Immature natural killer cell (primary cell): Measurements from ENCODE around the gene PSMB8. TPM values are rescaled to one million over a fixed set of nuclear protein-coding genes. Genes with fewer than 3 reads are reported as not detected.
A peak's percentile ranks its signal among the peaks of the same experiment; 100 is the strongest.
"Not testable (repeated sequence)": the region's sequence is repeated elsewhere in the genome, so short reads cannot be mapped to it uniquely, and the experiment has no call there.

Experiments
- DNase-seq, 3 donors: peaks; one replicate each; pipeline ENCODE4 v3.0.0; 2022; ENCODE audit warnings: mixed read lengths in 1 of 3
- H3K27ac Mint-ChIP-seq, 6 donors: one replicate each; pipeline ENCODE4 v1.8.0; 2020; ENCODE audit warnings: mixed read lengths in 6 of 6, mild to moderate bottlenecking in 5 of 6, inconsistent platforms in 4 of 6, moderate library complexity in 3 of 6
- H3K27me3 Mint-ChIP-seq, 3 donors: one replicate each; pipeline ENCODE4 v1.8.0; 2020 to 2021; ENCODE audit warnings: low read depth in 3 of 3, mild to moderate bottlenecking in 3 of 3, mixed read lengths in 3 of 3, moderate library complexity in 3 of 3, inconsistent platforms in 1 of 3
- H3K36me3 Mint-ChIP-seq, 3 donors: one replicate each; pipeline ENCODE4 v1.8.0; 2020; ENCODE audit warnings: mixed read lengths in 3 of 3, inconsistent platforms in 2 of 3, mild to moderate bottlenecking in 2 of 3
- H3K4me1 Mint-ChIP-seq, 2 donors: one replicate each; pipeline ENCODE4 v1.8.0; 2020; ENCODE audit warnings: inconsistent platforms in 2 of 2, mild to moderate bottlenecking in 2 of 2, mixed read lengths in 2 of 2, moderate library complexity in 1 of 2
- H3K4me3 Mint-ChIP-seq, 5 donors: one replicate each; pipeline ENCODE4 v1.8.0; 2020; ENCODE audit warnings: mild to moderate bottlenecking in 5 of 5, mixed read lengths in 5 of 5, inconsistent platforms in 3 of 5, moderate library complexity in 3 of 5
- H3K9me3 Mint-ChIP-seq, 6 donors: one replicate each; pipeline ENCODE4 v1.8.0; 2020; ENCODE audit warnings: mild to moderate bottlenecking in 6 of 6, mixed read lengths in 6 of 6, inconsistent platforms in 4 of 6, moderate library complexity in 3 of 6
- polyA plus RNA-seq, 3 donors: library from polyadenylated mRNA; unstranded; fragments of 300-500 nt; fragmentation: Illumina TruSeq; gene quantifications; one replicate each; pipeline ENCODE4 v1.2.3, GENCODE V29; 2021

The PSMB8 gene
- 100 to 1,000 TPM; 495 to 696 (median 528) TPM for polyA plus RNA-seq

GRCh38 chr6:32843979-32844838, at the start of gene PSMB8:
Gene PSMB8, minus strand, starts transcription at chr6:32844047. Its CDS starts 51 bp downstream, at chr6:32843996.
- peaks cover 85 to 95% of the 10 kb centered on the region in 2 donors for H3K4me1 Mint-ChIP-seq
- H3K9me3 Mint-ChIP-seq, result no peaks in the 10 kb centered on the region
- peaks cover 44 to 80% (median 64%) of the 10 kb centered on the region in 3 donors for H3K36me3 Mint-ChIP-seq
- H3K27ac Mint-ChIP-seq, result peak within 1 kb of the TSS; percentile 99 to 100 (median 100)
- H3K4me3 Mint-ChIP-seq, result peak within 1 kb of the TSS; percentile 93 to 100 (median 96)
- H3K27me3 Mint-ChIP-seq, result peaks cover 12 to 21% (median 21%) of the 10 kb centered on the region in 3 donors
- DNase-seq, result peak; percentile 97

DNA sequence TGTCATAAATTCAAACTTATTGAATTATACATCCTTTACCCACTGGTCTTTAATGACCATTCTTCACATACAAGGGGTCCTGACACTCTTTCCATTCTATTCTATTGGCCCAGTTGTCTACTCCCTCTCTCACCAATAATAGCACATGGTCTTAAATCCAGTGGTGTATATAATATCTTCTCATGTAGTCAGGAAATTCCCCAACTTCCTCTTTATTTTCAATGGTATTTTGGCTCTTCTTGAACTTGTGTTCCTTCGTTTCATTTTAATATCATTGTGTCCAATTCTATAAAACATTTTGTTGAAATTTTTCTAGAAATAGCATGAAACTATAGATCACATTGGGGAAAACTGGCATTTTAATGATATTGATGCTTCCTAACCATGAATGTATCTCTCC, 47.0 kb upstream of the PSMB8 start:
- Mint-ChIP-seq H3K27ac (no peak overlapping the region), H3K4me3 (no peak overlapping the region), H3K36me3 (no peaks in the 10 kb centered on the region), H3K9me3 (no peaks in the 10 kb centered on the region), H3K4me1 (peaks cover 13 to 20% of the 10 kb centered on the region in 2 donors), H3K27me3 (peaks cover 0 to 6% (median 5%) of the 10 kb centered on the region in 3 donors)
- DNase-seq, result no peak

- Mint-ChIP-seq H3K27ac (no peak overlapping the region), H3K9me3 (no peaks in the 10 kb centered on the region), H3K4me3 (no peak overlapping the region), H3K27me3 (peaks cover 0 to 6% (median 5%) of the 10 kb centered on the region in 3 donors), H3K36me3 (no peaks in the 10 kb centered on the region), H3K4me1 (peaks cover under 1 to 7% of the 10 kb centered on the region in 2 donors)
- DNase-seq, result no peak
These were observed 45.7 kb upstream of the PSMB8 start for GRCh38 chr6:32889533-32889932.

DNA sequence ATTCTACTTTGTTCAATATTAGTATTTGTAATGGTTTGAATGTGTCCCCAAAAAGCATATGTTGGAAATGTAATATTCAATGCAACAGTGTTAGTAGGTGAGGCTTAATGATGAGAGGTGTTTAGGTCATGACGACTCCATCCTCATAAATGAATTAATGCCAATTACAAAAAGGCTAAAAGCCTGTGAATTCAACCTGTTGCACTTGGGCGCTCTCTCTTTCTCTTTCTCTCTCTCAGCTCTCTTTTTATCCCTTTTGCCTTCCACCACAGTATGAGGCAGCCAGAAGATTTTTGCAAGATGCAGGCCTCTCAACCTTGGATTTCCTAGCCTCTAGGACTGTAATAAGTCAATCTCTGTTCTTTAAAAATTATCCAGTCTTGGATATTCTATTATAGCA, 44.7 kb upstream of the PSMB8 start:
- Mint-ChIP-seq H3K36me3 (no peaks in the 10 kb centered on the region), H3K27me3 (peaks cover 0 to 3% (median under 1%) of the 10 kb centered on the region in 3 donors), H3K4me1 (peaks cover 0 to under 1% of the 10 kb centered on the region in 2 donors), H3K27ac (no peak overlapping the region), H3K4me3 (no peak overlapping the region), H3K9me3 (no peaks in the 10 kb centered on the region)
- no peak for DNase-seq

DNA sequence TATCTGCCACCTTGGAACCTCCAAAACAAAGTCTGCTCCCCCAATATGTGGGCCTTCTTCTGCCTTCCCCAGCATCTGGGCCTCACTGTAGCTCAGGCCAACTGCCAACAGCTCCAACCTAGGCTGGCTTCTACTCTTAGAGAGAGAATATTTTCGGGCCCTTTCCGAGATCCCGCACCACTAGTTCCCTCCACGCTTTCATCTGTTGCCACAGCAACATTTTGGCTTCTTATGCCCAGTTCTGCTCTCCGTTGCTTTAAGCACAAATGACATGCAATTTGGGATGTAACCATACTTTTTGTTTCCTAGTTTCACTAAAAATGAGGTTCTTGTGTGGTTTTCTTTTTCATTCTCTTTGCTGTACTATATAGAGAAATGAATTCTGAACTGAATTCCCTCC, 43.8 kb upstream of the PSMB8 start:
- no peaks in the 10 kb centered on the region for H3K9me3 Mint-ChIP-seq
- H3K36me3 Mint-ChIP-seq, result no peaks in the 10 kb centered on the region
- no peak for DNase-seq
- no peaks in the 10 kb centered on the region for H3K4me1 Mint-ChIP-seq
- no peak overlapping the region for H3K4me3 Mint-ChIP-seq
- H3K27ac Mint-ChIP-seq, result no peak overlapping the region
- H3K27me3 Mint-ChIP-seq, result peaks cover 0 to 3% (median 0%) of the 10 kb centered on the region in 3 donors

- no peak for DNase-seq
- no peak overlapping the region for H3K27ac Mint-ChIP-seq
- no peak overlapping the region for H3K4me3 Mint-ChIP-seq
These were observed 43.0 kb upstream of the PSMB8 start for GRCh38 chr6:32886681-32887383.

DNA sequence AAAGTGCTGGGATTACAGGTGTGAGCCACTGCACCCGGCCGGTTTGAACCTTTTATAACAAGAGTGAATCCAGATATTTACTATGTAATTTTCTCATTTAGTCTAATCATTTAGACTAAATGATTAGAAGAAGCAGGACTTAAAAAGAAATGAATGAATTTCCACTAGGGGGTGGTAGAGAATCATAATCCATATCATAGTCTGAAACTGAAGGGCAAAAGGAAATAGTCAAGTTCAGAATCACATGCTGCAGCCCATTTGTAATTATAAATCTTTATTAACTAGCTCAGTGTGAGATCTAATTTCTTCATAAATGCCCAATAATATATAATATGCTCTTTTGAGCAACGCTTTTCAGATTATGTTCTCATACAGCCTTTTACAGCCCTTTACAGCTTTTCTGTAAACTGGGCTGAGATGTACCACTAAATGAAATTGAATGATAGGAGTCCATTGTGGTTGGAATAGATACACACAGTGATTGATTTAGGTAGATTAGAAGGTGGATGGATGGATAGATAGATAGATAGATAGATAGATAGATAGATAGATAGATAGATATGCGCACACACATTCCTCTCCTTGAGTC, 41.9 kb upstream of the PSMB8 start:
- H3K27ac Mint-ChIP-seq, result no peak overlapping the region
- peaks cover 0 to 7% (median 2%) of the 10 kb centered on the region in 3 donors for H3K36me3 Mint-ChIP-seq
- peaks cover 0 to 3% (median 0%) of the 10 kb centered on the region in 3 donors for H3K27me3 Mint-ChIP-seq
- peak; percentile 61 to 71 (median 67) for DNase-seq
- H3K9me3 Mint-ChIP-seq, result no peaks in the 10 kb centered on the region
- no peaks in the 10 kb centered on the region for H3K4me1 Mint-ChIP-seq
- H3K4me3 Mint-ChIP-seq, result no peak overlapping the region

More at GRCh38 chr6:32886681-32887383, 43.0 kb upstream of the PSMB8 start:
- Mint-ChIP-seq H3K27me3 (peaks cover 0 to 3% (median 0%) of the 10 kb centered on the region in 3 donors), H3K4me1 (no peaks in the 10 kb centered on the region), H3K9me3 (no peaks in the 10 kb centered on the region), H3K36me3 (peaks cover 0 to under 1% (median 0%) of the 10 kb centered on the region in 3 donors)

DNA sequence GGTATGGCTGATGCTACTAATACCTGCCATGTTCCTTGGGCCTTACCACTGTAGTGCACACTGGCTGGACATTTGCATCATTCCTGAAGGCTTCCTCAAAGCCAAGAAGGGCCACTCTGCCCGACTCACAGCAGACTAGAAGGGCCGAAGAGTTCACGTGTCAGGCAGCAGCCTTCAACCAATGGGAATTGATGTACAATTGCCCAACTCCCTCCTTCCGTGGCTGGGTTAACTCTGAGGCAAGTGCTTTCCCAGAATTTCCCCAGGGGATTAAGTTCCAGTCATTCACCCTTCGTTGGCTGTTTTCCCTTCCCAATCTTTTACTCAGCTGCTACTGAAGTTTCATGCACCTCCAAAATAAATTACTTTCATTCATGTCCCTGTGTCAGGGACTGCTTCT, 39.9 kb upstream of the PSMB8 start:
- peaks cover 5 to 23% (median 17%) of the 10 kb centered on the region in 3 donors for H3K36me3 Mint-ChIP-seq
- no peaks in the 10 kb centered on the region for H3K9me3 Mint-ChIP-seq
- no peaks in the 10 kb centered on the region for H3K4me1 Mint-ChIP-seq
- H3K4me3 Mint-ChIP-seq, result no peak overlapping the region
- peaks cover 1 to 5% (median 2%) of the 10 kb centered on the region in 3 donors for H3K27me3 Mint-ChIP-seq
- no peak for DNase-seq
- H3K27ac Mint-ChIP-seq, result no peak overlapping the region

- Mint-ChIP-seq H3K9me3 (no peaks in the 10 kb centered on the region), H3K4me3 (no peak overlapping the region), H3K27me3 (peaks cover 1 to 5% (median 2%) of the 10 kb centered on the region in 3 donors), H3K27ac (no peak overlapping the region), H3K36me3 (peaks cover 8 to 30% (median 20%) of the 10 kb centered on the region in 3 donors), H3K4me1 (no peaks in the 10 kb centered on the region)
- no peak for DNase-seq
These were observed 39.0 kb upstream of the PSMB8 start for GRCh38 chr6:32882879-32883250.

GRCh38 chr6:32880962-32881361, 37.1 kb upstream of the PSMB8 start:
- H3K4me1 Mint-ChIP-seq, H3K4me3 Mint-ChIP-seq, H3K9me3 Mint-ChIP-seq, DNase-seq, H3K27me3 Mint-ChIP-seq, H3K27ac Mint-ChIP-seq: not testable (repeated sequence)
- H3K36me3 Mint-ChIP-seq, result peaks cover 10 to 32% (median 22%) of the 10 kb centered on the region in 3 donors

DNA sequence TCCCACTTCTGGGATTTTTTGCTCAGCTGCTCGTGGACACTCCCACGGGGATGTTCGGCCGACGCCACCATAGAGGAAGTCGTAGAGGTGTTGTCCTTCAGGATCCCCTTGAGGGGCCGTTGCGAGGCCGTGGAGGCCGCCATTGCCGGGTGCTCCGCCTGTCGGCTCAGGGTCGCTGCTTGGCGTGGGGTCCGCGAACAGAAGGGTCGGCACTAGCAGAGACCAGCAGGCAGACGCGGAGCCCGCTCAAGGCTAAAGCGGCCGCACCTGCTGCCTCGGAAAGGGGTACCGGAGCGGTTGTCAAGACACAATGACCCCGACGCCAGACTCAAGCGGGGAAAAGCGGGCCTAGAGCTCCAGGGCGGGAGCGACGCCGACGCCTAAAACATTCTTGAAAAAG, 35.8 kb upstream of the PSMB8 start:
- H3K4me3 Mint-ChIP-seq, result no peak overlapping the region
- H3K4me1 Mint-ChIP-seq, result no peaks in the 10 kb centered on the region
- H3K27ac Mint-ChIP-seq, result no peak overlapping the region
- H3K27me3 Mint-ChIP-seq, result peaks cover 3 to 5% (median 5%) of the 10 kb centered on the region in 3 donors
- DNase-seq, result no peak
- peaks cover 10 to 32% (median 22%) of the 10 kb centered on the region in 3 donors for H3K36me3 Mint-ChIP-seq
- H3K9me3 Mint-ChIP-seq, result no peaks in the 10 kb centered on the region

- no peak overlapping the region for H3K27ac Mint-ChIP-seq
- H3K36me3 Mint-ChIP-seq, result peaks cover 14 to 33% (median 22%) of the 10 kb centered on the region in 3 donors
- DNase-seq, result no peak
- peaks cover 3 to 5% (median 5%) of the 10 kb centered on the region in 3 donors for H3K27me3 Mint-ChIP-seq
- H3K4me3 Mint-ChIP-seq, result no peak overlapping the region
- H3K9me3 Mint-ChIP-seq, result peaks cover 0 to under 1% (median 0%) of the 10 kb centered on the region in 6 donors
- no peaks in the 10 kb centered on the region for H3K4me1 Mint-ChIP-seq
These were observed 32.8 kb upstream of the PSMB8 start for GRCh38 chr6:32876603-32877002.

DNA sequence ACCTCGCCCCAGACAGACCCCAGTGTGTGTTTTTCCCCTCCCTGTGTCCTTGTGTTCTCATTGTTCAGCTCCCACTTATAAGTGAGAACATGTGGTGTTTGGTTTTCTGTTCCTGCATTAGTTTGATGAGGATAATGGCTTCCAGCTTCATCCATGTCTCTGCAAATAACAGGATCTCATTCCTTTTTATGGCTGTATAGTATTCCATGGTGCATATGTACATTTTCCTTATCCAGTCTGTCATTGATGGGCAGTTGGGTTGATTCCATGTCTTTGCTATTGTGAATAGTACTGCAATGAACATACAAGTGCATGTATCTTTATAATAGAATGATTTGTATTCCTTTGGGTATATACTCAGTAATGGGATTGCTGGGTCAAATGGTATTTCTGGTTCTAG, 30.1 kb upstream of the PSMB8 start:
- H3K4me1 Mint-ChIP-seq, H3K4me3 Mint-ChIP-seq, DNase-seq, H3K27me3 Mint-ChIP-seq, H3K9me3 Mint-ChIP-seq, H3K27ac Mint-ChIP-seq: not testable (repeated sequence)
- H3K36me3 Mint-ChIP-seq, result peaks cover 7 to 13% (median 9%) of the 10 kb centered on the region in 3 donors
